SKM-1 (cell line): Measurements from ENCODE around the gene UNC45A.
"Not testable (repeated sequence)": the region's sequence is repeated elsewhere in the genome, so short reads cannot be mapped to it uniquely, and the experiment has no call there.

Experiments
- DNase-seq: peaks from one replicate; lab custom pipeline; 2025; ENCODE audit not compliant: unreplicated experiment; lab: John Stamatoyannopoulos, UW

UNC45A gene

DNA sequence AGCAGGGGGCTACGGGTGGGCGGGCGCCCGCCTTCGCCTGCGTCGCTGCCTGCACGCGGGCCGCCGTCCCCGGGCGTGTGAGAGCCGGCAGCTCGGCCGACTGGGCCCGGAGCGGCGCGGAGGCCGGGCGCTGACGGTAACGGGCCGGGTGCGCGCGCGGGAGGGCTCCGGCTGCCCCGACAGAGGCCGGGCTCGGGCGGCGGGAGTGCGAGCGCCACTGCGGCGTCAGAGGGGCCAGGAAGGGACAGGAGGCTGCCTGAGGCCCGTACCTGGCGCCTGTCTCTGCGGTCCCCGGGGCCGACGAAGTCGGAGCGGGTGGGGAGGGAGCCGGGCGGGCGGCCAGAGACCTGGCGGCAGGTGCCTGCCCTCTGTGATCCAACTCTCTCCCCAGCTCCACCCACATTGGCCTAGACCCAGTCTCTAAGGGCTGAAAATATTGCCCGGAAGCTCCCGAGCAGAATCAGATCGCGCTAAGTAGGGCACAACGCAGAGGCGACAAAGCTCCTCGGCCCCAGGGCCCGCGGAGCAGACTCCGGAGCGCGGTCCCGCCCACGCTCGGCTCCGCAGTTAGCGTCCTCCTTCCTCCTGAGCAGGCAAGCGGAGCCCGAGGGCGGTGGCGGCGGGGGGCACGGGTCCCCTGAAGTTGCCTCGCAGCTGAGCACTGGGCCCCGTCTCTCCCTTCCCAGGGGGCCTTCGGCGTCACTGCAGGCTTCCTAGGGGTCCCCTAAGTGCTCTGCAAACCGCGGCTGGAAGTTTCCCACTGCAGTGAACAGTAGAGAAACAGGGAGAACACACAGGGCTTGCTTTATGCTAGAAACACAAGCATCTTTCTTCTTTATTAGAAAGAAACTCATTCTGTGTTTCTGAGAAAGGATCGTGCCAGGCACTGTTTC is 32.0 kb upstream of the UNC45A start, which contains the start of gene MAN2A2:
Gene MAN2A2 (plus strand): TSS at position 463 of the 893 bp plus-strand sequence. CDS start 906 bp downstream, outside the sequence.
- DNase-seq: no peak

DNA sequence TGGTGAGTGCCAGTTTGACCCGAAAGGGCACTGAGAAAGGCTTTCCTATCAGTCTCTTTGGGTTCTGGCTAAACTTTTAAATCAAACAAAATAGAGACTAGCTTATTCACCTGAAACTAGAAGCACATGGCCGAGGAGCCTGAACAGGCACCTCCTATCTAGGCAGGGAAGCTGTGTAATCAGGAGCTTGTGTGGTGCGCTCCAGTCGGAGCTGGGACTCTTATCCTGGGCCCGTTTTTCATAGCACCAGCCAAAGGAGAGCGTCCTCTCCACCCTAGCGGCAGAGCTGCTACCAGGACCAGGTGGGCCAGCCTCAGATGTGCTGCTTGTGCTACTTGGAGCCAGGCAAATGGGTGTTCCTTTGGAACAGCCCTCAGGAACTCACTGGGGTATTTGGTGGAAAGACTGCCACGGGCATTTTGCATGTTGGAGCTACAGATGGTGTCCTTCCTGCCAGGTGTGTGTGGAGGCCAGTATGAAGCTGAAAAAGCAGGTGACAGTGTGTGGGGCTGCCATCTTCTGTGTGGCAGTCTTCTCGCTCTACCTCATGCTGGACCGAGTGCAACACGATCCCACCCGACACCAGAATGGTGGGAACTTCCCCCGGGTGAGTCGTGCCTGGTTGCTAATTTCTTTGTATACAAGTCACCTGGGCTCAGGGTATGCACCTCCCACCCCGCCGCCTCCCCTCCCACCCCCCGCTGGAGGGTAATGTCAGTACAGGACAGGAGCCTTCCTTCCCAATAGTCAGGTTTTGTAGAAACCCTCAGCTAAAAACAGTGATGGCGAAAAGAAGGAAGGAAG is 31.1 kb upstream of the UNC45A start:
- no peak for DNase-seq

DNA sequence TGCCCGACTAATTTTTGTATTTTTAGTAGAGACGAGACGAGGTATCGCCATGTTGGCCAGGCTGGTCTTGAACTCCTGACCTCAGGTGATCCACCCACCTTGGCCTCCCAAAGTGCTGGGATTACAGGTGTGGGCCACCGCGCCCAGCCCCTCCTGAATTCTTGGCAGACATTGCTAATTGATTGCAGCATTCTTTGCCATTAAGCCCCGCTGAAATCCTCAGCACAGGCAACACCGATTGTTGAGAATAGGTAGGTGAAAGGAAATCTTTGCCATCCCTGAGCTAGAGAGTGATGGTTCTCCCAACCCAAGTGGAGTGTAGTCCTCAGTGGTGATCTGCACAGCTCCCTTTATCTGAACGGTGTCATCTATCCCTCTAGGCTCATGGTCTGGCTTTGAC is 30.3 kb upstream of the UNC45A start:
- DNase-seq: no peak

DNA sequence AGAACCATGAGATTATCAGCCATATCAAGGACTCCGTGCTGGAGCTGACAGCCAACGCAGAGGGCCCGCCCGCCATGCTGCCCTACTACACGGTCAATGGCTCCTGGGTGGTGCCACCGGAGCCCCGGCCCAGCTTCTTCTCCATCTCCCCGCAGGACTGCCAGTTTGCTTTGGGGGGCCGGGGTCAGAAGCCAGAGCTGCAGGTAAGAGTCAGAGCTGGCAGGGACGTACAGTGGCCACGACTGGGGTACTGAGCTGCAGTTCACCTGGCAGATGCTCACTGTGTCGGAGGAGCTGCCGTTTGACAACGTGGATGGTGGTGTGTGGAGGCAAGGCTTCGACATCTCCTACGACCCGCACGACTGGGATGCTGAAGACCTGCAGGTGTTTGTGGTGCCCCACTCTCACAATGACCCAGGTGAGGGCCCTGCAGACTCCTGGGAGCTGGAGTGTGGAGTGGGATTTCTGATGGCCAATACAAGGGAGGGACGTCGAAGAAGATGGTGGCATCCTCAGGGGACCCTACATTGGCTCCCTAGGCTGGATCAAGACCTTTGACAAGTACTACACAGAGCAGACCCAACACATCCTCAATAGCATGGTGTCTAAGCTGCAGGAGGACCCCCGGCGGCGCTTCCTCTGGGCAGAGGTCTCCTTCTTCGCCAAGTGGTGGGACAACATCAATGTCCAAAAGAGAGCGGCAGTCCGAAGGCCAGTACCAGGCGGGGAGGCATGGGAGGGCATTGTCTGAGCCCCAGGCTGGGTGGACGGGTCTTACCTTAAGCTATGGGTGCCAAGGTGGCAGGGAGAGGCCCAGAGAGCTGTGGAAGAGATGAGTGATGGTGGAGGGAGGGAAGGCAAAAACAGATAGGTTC is 29.5 kb upstream of the UNC45A start:
- DNase-seq: no peak

DNA sequence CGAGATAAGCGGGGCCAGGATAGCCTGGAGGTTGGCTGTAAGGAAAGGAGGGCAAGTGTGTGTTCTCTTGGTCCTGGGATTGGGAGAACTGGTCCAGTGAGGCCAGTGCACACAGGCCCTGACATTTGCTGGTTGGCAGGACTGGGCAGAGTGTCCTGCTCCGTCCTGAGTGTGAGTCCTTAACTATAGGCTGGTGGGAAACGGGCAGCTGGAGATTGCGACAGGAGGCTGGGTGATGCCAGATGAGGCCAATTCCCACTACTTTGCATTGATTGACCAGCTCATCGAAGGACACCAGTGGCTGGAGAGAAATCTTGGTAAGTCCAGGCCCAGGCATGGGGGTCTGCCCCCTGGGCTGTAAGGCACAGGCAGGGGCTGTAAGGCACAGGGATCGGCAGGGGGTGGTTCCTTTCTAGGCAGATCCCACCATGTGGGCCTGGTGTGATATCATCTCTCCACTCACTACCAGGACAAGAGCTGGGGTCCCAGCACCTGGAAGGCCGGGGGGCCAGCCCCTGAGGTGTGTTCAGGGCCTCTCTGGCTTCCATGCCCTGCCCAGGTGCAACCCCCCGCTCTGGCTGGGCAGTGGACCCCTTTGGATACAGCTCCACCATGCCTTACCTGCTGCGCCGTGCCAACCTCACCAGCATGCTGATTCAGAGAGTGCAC is 28.8 kb upstream of the UNC45A start:
- DNase-seq: no peak

DNA sequence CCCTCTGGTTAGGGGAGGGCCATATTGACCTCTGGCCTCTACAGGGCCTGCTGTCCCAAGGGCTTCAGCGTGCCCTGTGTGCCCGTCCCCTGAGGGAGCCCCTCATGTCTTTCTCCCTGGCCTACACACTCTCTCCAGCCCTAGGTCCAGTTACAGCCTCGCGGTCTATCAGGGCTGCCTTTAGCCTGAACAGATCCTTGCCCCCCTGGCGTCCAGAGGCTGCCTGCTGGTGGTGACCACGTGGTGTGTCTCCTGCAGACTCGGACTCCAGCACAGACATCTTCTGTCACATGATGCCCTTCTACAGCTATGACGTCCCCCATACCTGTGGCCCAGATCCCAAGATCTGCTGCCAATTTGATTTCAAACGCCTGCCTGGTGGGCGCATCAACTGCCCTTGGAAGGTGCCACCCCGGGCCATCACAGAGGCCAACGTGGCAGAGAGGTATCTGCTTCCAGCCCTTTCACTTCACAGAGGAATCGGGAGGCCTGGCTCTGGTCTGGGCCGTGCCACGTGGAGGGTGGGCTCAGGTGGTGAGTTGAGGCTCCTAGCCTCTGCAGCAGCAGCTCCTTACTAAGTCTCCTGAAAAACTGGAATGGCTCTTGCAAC is 27.9 kb upstream of the UNC45A start:
- DNase-seq: no peak

DNA sequence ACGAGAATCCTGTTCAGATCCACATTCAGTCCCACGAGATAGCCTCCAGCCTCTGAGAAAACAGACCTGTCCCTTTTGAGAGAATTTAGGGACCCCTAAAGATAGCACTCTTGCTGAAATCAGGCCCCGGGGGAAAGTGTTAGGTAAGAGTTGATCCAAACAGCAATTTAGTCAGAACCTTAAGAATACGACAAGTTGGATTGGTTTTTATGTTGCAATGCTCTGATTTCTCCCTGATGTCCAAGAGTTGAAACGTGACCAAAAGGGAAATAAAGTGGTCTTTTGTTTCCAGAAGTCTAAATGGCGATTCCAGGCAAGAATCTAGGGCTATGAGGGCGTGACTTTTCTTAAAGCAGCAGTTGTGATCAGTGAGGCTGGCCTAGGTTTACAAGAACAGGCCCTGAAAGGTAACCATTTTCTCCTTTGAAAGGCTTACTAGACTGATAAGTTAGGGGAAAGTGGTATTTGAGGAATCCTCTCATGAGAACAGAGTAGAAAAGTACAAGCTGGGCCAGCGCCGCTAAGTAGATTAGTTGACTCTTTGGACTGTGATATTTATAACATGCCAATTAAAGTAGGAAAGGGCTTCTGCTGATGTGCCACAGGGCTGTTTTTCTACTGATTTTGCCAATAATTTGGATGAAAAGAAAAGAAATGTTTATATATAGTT is 27.1 kb upstream of the UNC45A start:
- DNase-seq: no peak

DNA sequence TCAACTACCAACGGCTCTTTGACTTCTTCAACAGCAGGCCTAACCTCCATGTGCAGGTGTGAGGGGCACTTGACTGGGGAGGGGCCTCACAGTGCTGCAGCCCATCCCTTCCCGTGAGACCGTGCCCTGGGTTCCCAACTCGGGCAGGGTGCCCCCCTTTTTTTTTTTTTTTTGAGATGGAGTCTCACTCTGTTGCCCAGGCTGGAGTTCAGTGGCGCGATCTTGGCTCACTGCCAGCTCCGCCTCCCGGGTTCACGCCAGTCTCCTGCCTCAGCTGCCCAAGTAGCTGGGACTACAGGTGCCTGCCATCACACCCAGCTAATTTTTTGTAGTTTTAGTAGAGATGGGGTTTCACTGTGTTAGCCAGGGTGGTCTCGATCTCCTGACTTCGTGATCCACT is 25.6 kb upstream of the UNC45A start:
- DNase-seq: not testable (repeated sequence)

DNA sequence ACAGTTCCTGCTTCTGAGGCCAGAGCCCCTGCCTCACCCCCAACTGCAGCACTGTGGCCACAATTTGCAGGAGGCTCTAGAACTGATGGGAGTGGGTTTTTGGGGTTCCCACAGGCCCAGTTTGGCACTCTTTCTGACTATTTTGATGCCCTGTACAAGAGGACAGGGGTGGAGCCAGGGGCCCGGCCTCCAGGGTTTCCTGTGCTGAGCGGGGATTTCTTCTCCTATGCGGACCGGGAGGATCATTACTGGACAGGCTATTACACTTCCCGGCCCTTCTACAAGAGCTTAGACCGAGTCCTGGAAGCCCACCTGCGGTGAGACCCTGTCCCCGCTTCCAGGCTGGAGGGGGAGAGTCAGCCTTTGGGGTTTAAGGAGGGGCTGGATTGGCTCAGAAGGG is 25.1 kb upstream of the UNC45A start:
- DNase-seq: no peak

DNA sequence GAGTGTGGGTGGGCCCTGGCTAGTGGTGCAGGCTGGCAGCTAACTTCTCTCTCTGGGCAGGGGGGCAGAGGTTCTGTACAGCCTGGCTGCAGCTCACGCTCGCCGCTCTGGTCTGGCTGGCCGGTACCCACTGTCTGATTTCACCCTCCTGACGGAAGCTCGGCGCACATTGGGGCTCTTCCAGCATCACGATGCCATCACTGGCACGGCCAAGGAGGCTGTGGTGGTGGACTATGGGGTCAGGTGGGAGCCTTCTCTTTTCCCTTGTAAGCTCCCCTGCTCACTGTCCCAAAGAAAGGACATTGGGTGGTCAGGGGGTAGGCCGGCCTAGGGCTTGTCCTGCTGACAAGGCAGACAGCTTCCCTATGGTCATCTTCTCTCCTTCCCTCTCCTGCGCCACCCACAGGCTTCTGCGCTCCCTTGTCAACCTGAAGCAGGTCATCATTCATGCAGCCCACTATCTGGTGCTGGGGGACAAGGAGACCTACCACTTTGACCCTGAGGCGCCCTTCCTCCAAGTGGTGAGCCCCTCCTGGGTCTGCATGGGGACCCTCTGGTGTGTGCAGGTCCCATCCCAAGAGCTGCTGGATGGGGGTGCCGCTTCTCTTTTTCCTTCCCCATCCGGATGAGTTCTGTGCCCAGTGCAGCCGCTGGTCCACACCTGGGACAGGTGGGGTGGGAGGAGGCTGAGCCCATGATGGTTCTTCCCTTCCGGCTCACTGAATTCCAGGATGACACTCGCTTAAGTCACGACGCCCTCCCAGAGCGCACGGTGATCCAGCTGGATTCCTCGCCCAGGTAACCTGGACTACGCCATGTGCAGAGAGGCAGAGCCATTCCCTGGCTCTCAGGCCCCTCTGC is 24.4 kb upstream of the UNC45A start:
- no peak for DNase-seq

DNA sequence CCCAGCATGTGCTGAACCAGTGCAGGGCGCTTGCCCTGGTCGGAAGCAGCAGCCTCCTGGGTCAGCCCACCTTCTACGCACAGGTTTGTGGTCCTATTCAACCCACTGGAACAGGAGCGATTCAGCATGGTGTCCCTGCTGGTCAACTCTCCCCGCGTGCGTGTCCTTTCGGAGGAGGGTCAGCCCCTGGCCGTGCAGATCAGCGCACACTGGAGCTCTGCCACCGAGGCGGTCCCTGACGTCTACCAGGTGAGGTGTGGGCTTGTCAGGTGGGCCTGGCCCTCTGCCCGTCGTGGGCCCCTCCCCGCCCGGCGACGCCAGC is 23.8 kb upstream of the UNC45A start:
- DNase-seq: no peak

DNA sequence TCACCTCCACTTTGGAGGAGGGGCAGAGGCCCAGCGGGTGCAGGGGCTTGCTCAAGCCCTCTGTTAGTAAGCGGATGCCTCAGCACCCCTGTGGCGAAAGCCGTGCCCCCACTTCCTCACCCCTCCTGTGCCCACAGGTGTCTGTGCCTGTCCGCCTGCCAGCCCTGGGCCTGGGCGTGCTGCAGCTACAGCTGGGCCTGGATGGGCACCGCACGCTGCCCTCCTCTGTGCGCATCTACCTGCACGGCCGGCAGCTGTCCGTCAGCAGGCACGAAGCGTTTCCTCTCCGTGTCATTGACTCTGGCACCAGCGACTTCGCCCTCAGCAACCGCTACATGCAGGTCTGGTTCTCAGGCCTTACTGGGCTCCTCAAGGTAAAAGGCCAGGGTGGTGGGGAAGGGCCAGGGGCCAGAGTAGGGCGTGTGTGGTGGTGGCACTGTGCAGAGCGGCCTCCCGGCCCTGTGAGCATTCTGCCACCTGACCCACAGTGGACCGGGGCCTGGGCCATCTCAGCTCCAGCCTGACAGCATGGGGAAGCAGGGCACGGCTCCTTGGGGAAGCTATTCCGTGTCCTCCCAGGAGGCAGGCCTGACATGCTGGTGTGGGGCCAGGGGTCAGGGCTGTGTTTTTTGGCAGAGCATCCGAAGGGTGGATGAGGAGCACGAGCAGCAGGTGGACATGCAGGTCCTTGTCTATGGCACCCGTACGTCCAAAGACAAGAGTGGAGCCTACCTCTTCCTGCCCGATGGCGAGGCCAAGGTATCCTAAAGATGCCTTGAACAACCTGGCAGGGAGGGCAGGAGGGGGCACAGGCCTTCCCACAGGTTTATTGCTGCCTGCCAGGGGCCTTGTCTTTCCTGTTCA is 22.9 kb upstream of the UNC45A start:
- no peak for DNase-seq

DNA sequence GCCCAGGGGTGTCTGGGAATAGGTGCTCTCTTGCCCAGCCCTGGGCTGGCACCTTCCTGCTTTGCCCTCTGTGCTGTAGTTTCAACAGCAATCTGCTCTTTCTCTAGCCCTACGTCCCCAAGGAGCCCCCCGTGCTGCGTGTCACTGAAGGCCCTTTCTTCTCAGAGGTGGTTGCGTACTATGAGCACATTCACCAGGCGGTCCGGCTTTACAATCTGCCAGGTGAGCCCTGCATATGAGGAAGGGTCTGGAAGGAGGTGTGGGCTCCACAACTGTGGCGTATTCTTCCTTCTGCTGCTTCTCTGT is 22.4 kb upstream of the UNC45A start:
- DNase-seq: no peak

DNA sequence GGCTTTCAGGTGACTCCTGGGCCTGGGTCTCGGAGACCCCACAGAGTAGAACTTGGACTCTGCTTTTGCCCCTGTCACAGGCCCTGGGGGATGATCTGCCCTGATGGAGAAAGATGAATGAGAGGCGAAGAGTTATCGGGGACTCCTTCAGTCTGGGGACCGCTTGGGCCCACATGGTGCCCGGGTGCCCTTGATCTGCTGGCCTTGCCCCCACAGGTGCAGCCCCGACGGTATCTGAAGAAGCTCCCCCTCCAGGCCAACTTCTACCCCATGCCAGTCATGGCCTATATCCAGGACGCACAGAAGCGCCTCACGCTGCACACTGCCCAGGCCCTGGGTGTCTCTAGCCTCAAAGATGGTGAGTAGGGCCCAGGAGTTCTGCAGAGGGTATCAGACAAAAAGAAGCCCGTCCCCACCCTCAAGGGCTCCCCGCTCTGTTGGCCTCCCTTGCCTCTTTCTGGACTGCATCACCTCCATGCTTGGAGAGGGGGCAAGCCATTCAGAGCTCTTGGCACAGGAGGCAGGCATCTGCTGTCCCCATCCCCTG is 21.6 kb upstream of the UNC45A start:
- no peak for DNase-seq

DNA sequence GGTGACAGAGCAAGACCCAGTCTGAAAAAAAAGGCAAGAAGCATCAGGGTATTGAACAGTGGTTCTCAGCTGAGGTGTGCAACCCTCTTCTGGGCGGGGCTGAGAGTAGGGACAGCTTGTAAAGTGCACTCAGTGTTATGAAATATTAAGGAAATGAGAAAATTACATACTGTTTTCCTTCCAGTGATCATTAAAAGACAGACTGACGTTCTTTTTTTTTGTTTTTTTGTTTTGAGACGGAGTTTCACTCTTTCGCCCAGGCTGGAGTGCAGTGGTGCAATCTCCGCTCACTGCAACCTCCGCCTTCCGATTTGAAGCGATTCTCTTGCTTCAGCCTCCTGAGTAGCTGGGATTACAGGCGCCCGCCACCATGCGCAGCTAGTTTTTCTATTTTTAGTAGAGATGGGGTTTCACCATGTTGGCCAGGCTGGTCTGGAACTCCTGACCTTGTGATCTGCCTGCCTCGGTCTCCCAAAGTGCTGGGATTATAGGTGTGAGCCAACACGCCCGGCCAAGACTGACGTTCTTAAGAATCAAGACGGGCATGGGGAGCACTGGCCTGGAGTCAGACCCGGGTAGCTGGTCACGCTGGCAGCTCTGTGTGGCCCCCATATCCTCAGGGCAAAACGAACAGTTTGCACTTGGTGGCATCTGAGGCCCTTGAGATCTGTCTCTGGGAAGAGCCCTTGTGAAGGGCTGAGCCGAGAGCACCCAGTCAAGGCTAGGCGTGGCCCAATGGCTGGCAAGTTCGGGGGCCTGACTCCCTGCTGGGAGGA is 20.6 kb upstream of the UNC45A start:
- no peak for DNase-seq

DNA sequence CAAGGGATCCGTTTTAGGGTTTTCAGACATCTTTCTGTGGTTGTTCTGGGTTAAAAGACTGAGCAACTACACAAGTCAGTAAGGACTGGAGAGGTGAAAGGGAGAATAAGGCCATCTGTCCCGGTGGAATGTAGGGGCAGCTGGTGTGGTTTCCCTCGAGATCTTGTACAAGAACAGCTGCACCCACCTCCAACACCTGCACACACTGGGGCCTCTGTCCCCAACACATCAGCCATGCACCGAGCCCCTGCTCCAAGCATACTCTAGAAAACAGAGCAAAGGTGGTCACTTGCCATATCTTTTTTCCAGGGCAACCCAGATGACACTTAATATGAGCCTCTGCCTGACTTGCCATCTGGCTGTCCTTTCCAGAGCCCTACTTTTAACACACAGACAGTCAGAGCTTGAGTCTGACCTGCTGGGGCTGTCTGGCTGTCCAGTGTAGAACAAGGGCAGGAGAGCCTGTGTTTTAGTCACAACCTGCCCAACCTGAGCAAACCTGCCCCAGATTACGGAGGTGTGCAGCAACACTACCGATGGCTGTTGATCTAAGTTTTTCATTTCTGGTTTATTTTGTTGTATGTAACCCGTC is 19.8 kb upstream of the UNC45A start:
- no peak for DNase-seq
